ENCODE measurements around the gene VPS11. TPM values are rescaled to one million over a fixed set of nuclear protein-coding genes. Genes with fewer than 3 reads are reported as not detected.

VPS11 gene
- total RNA-seq, 4 donors from 2014 or later = 26.3 to 72.6 (median 37.2) TPM

DNA sequence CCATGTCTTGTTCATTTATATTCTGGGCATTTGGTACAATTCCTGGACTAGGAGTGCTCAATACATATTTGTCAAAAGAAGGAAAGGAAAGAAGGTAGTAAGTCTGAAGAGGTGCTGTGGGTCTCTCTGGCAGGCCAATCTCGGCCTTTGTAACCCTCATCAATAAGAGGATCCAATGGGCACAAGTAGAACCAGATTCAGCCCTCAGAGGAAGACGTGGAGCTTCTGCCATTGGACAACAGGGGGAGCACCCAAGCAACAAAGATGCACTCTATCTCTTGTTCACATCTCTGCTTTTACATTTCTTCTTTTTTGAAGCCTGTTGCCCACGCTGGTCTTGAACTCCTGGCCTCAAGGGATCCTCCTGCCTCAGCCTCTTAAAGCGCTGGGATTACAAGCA is 2.2 kb upstream of the VPS11 start:
- Histone ChIP-seq H3K36me3 (peaks cover 0 to 5% (median 0%) of the 10 kb centered on the region in 3 donors), H3K4me1 (peaks cover 0 to 32% (median 11%) of the 10 kb centered on the region in 4 donors), H3K27me3 (no peaks in the 10 kb centered on the region), H3K9me3 (no peaks in the 10 kb centered on the region), H3K4me3 (no peak overlapping the region), H3K27ac (no peak overlapping the region)
- TF ChIP-seq, protein P1, sequence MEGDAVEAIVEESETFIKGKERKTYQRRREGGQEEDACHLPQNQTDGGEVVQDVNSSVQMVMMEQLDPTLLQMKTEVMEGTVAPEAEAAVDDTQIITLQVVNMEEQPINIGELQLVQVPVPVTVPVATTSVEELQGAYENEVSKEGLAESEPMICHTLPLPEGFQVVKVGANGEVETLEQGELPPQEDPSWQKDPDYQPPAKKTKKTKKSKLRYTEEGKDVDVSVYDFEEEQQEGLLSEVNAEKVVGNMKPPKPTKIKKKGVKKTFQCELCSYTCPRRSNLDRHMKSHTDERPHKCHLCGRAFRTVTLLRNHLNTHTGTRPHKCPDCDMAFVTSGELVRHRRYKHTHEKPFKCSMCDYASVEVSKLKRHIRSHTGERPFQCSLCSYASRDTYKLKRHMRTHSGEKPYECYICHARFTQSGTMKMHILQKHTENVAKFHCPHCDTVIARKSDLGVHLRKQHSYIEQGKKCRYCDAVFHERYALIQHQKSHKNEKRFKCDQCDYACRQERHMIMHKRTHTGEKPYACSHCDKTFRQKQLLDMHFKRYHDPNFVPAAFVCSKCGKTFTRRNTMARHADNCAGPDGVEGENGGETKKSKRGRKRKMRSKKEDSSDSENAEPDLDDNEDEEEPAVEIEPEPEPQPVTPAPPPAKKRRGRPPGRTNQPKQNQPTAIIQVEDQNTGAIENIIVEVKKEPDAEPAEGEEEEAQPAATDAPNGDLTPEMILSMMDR (IDR thresholded peaks at IDR 0.05) = peak; percentile 5 to 55 (median 36)
- TF ChIP-seq POLR2A (IDR thresholded peaks at IDR 0.05) = no peak
- DNase-seq = peak in 1 of 3 donors; percentile 61

DNA sequence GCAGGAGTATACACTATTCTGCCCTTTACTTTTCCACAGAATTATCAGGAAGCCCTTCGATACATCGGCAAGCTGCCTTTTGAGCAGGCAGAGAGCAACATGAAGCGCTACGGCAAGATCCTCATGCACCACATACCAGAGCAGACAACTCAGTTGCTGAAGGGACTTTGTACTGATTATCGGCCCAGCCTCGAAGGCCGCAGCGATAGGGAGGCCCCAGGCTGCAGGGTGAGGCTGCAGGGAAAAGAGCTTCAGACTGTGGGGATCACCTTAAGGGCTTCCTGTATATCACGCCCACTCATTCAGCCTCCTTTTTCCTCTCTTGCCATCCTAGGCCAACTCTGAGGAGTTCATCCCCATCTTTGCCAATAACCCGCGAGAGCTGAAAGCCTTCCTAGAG is 10.2 kb downstream of the VPS11 start:
- Histone ChIP-seq H3K27me3 (no peaks in the 10 kb centered on the region), H3K4me3 (no peak overlapping the region), H3K9me3 (no peaks in the 10 kb centered on the region), H3K4me1 (no peaks in the 10 kb centered on the region), H3K27ac (no peak overlapping the region), H3K36me3 (peaks cover 0 to 98% (median 0%) of the 10 kb centered on the region in 3 donors)
- no peak for TF ChIP-seq POLR2A (IDR thresholded peaks at IDR 0.05)
- TF ChIP-seq, protein P1 (IDR thresholded peaks at IDR 0.05) = no peak
- DNase-seq = peak in 1 of 3 donors; percentile 56

DNA sequence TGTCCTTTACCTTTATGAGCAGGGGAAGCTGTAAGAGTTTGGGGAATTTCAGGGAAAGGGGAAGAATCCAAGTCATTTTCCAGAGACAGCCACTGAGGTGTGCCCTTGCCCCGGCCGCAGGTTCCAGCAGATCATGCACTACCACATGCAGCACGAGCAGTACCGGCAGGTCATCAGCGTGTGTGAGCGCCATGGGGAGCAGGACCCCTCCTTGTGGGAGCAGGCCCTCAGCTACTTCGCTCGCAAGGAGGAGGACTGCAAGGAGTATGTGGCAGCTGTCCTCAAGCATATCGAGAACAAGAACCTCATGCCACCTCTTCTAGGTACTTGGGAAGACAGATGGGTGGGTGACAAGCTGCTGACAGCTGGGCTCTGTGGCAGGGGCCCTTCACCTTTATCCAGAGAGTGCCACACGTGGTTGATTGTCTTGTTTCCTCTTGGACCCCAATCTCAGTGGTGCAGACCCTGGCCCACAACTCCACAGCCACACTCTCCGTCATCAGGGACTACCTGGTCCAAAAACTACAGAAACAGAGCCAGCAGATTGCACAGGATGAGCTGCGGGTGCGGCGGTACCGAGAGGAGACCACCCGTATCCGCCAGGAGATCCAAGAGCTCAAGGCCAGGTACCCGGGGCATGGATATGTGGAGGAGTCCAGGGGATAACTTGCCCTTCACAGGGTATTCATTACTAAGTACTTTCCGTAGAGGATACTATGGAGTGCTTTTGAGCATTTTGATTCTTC is 11.2 kb downstream of the VPS11 start:
- Histone ChIP-seq H3K9me3 (no peaks in the 10 kb centered on the region), H3K4me1 (no peaks in the 10 kb centered on the region), H3K4me3 (no peak overlapping the region), H3K36me3 (peaks cover 0 to 88% (median 0%) of the 10 kb centered on the region in 3 donors), H3K27me3 (no peaks in the 10 kb centered on the region), H3K27ac (no peak overlapping the region)
- TF ChIP-seq, protein P1 (IDR thresholded peaks at IDR 0.05) = no peak
- TF ChIP-seq POLR2A (IDR thresholded peaks at IDR 0.05) = no peak
- DNase-seq = no peak

DNA sequence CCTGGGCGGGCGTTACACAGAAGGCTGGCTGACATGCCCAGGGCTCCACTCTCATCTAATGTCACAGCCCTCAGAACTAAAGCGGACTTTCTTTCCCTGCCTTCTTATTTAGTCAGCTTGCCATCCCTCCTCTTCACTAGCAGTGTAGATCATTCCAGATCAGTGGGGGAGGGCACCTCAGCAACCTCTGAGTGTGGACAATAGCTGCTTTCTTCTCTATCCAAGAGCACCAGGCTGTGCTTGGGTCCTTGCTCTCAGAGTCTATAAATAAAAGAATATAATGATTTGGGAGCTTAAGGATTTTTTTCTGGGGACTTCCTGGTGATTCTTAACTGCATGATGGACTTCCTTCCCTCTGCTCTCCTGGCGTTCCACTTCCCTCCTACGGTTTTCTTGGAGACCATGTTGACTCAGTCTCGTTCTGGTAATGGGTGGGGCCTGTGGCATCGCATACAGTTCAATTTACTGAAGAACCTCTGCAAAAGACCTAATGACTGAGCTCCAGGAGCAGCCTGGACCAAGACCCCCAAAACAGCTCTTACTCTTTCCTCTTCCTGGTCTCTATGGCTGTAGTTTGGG is 14.2 kb downstream of the VPS11 start:
- Histone ChIP-seq H3K4me3 (no peak overlapping the region), H3K27me3 (no peaks in the 10 kb centered on the region), H3K9me3 (no peaks in the 10 kb centered on the region), H3K27ac (no peak overlapping the region), H3K36me3 (peaks cover 0 to 59% (median 0%) of the 10 kb centered on the region in 3 donors), H3K4me1 (peaks cover 0 to 17% (median 5%) of the 10 kb centered on the region in 4 donors)
- DNase-seq = no peak
- TF ChIP-seq, protein P1 (IDR thresholded peaks at IDR 0.05) = no peak
- TF ChIP-seq POLR2A (IDR thresholded peaks at IDR 0.05) = no peak

DNA sequence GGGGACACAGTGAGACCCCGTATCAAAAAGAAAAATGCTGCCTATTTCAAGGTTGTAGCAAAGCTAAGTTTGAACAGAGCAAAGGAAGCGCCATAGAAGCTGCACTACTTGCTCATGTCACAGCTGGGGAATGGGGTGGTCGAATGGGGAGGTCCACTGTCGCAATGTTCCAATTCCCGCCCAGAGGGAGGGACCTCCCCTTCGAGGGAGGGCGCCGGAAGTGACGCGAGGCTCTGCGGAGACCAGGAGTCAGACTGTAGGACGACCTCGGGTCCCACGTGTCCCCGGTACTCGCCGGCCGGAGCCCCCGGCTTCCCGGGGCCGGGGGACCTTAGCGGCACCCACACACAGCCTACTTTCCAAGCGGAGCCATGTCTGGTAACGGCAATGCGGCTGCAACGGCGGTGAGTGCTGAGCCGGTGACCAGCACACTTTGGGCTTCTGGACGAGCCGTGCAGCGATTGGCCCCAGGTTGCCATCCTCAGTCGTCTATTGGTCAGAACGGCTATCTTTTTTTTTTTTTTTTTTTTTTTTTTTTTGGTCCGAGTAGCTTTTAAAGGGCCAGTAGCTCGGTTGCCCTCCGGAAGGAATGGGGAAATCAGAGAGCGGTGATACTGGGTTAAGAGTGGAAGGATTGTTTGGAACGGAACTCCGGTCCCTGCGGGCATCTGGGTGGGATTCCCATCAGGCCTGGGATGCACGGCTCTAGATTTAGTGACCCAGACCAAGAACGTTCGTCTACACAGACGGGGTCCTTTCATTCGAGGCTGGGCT is 17.2 kb downstream of the VPS11 start, which contains the start of gene HMBS:
HMBS (plus strand) TSS at position 219 of the 774 bp plus-strand sequence; CDS start at position 372, 153 bp downstream.
- Histone ChIP-seq H3K4me3 (peak within 1 kb of the TSS; percentile 50 to 79 (median 64)), H3K27ac (peak within 1 kb of the TSS; percentile 75 to 92 (median 87)), H3K36me3 (peaks cover 0 to 28% (median 0%) of the 10 kb centered on the region in 3 donors), H3K4me1 (peaks cover 0 to 17% (median 5%) of the 10 kb centered on the region in 4 donors), H3K27me3 (no peaks in the 10 kb centered on the region), H3K9me3 (no peaks in the 10 kb centered on the region)
- peak; percentile 94 to 97 (median 97) for DNase-seq
- TF ChIP-seq, protein P1 (IDR thresholded peaks at IDR 0.05) = no peak
- peak in 1 of 2 donors; percentile 59 for TF ChIP-seq POLR2A (IDR thresholded peaks at IDR 0.05)
